Measurements from ENCODE around the gene CDK5RAP2.
A peak's percentile ranks its signal among the peaks of the same experiment; 100 is the strongest.

Gene CDK5RAP2

DNA sequence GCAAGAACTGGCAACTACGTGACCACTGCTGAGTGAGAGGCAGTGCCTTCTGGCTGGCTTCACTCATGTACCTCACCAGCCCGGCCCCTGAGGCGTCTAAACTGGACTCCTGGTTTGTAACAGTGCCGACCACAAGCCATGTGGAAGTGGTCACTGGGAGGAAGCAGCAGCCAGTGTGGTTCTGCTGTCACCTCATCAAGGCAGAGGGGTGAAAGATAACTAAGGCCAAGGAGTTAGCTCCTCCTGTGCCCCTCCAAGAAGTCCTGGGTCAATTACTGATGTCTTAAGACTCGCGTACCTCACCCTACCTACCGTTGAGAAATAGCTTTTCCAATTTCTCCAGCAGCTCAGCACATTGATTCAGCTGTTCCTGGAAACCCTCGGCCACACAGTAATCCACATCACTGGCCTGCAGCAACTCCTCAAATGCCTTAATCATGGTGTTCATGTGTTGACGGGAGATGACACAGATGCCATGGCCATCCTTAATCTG lies 142.9 kb downstream of the CDK5RAP2 start:
- DNase-seq (ENCODE audit: low read depth in 2 of 2): no peak

DNA sequence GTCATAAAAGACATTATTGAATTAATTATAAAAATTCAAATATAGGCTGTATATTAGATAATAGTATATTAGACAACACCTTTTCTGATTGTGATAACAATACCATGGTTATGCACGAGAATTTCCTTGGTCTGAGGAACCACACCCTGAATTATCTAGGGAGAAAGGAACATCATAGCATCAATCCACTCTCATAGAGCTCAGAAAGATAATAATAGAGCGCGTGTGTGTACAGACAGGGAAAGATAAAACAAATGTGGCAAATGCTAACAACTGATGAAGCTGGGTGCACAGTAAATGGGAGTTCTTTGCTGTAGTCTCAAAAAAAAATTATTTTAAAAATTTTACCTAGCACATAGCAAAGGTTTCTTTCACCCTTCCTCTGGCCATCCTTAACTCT lies 143.5 kb downstream of the CDK5RAP2 start:
- no peak for DNase-seq (ENCODE audit: low read depth in 2 of 2)

DNA sequence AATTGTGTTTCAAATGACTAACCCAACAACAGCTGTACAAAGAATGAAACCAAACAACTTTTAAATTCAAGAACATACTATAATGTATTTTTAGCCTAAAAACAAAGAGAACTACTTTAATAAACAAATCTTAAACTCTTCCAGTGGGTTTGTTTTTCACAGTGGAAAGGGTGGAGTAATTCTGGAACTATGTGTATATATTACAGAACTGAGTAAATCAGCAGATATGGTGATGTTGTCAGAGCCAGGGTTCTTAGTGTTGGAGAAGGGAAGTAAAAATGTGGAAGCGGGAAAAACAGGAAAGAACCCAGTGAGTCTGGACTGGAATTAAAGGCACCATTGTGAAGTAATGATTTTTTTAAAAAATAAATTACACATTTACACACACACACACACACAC lies 144.9 kb downstream of the CDK5RAP2 start:
- no peak for DNase-seq (ENCODE audit: low read depth in 2 of 2)

DNA sequence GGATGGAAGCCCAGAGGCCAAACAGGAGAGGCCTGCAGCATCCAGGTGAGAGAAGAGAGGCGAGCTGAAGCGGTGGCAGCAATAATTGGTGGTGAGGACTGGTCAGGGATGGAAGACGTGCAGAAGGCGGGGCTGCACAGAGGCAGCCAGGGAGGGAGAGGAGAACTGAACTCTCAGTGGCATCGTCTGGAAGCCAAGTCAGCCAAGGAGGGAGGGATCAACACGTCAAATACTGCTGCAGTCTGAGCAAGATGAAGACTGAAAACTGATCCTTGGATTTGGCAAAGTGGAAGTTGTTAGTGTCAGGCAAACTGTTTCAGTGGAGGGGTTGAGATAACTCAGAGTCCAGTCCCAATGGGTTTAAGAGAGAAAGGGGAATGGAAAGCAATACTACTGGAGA lies 145.4 kb downstream of the CDK5RAP2 start:
- DNase-seq (ENCODE audit: low read depth in 2 of 2): no peak

DNA sequence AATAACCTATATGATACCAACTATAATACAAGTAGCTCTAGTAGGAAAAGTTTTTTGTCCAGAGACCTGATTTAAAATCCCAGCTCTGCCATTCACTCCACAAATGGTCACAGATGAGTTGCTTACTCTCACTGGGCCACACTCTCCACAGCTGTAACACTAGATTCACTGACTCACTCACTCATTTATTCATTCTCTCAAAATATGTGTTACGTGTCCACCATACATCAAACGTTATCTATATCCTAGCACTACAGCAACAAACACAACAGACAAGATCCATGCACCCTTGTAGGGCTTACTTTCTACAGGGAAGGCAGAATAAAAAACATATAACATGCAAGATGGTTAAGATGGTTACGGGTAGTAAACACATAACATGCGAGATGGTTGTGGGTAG lies 146.3 kb downstream of the CDK5RAP2 start:
- no peak for DNase-seq (ENCODE audit: low read depth in 2 of 2)

DNA sequence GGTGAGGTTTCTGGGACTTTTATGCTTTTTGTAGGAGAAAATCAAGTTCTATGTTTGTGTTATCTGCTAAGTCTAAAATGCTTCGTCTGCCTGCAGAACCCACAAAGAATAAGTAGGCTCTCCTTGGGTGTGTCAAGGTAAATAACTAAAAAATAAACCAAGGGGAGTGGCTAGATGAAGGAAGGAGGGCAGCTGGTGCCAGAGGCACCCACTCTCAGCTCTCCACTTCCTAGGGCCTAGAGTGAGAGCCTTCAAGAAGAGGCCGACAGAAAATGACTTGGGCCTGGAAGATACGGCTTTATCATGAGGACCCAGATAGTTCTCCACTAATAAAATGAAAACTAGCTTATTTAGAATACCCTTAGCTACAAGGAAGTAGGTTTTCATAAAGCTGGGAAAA lies 147.4 kb downstream of the CDK5RAP2 start:
- DNase-seq (ENCODE audit: low read depth in 2 of 2): no peak

DNA sequence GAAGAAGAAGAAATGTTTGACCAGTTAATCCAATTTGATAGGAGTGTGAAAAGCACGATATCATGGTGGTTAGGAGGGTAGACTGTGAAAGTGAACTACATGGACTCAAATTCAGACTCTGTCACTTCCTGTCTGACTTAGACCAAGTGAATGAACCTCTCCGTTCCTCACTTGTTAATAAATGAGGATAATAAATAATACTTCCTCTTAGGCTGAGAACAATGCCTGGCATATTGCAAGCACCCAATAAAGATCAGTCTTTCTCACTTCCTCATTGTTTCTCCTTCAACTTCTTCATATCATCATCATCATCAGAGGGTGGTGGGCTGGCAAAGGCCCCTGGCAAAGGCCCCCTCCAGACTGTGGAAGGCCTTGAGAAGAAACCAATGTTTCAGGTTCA lies 148.7 kb downstream of the CDK5RAP2 start:
- no peak for DNase-seq (ENCODE audit: low read depth in 2 of 2)

DNA sequence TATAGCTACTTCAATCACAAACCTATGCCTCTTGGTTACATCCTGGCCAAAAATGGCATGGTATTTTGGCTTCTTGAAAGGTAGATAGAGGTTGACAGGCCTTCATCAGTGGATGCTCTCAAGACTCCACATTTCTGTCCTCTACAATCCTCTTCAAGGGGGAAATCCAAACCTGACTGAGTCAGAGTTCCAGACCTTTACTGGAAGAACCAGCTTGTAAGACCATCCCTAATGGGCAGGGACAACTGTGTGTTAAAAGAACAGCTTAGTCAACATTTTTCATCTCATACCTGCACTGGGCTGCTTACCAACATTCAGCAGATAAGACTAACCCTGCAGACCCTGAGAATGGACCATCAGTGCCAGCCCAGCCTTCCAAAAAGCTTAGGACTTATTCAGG lies 155.7 kb downstream of the CDK5RAP2 start:
- DNase-seq (ENCODE audit: low read depth in 2 of 2): no peak

DNA sequence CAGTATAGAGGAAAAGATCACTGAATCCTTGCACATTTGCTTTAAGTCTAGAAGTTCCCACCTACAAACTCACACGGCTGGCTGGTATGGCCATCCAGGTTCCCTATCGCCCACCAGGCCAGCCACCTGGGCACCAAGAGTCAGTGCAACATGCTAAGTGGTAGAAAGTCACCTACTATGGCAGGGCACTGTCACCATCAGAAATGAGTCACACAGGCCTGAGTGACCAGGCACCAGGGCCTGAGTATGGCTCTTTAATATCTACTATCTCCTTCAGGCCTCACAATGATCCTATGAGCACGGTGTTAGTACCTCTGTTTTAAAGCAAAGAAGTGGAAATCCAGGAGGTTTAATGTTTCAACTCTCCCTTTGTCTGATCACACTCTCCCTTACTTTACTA lies 156.2 kb downstream of the CDK5RAP2 start:
- no peak for DNase-seq (ENCODE audit: low read depth in 2 of 2)

DNA sequence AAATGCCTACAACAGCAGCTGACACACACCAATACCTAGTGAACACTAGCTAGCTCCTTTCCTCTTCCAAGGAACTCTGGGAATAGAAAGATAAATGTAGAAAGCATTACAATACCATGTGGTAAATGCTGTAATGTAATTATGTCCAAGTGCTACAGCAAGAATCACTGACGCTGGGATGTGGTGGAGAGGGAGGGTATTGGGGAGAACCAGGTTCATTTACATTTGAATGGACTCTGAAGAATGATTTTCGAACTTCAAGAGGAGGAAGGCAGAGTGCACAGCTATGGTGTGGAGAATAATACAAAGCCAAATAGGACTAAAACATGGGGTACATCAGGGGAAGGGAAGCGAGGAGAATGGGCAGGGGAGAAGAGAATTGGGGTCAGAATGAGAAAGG lies 158.0 kb downstream of the CDK5RAP2 start:
- DNase-seq (ENCODE audit: low read depth in 2 of 2): no peak

DNA sequence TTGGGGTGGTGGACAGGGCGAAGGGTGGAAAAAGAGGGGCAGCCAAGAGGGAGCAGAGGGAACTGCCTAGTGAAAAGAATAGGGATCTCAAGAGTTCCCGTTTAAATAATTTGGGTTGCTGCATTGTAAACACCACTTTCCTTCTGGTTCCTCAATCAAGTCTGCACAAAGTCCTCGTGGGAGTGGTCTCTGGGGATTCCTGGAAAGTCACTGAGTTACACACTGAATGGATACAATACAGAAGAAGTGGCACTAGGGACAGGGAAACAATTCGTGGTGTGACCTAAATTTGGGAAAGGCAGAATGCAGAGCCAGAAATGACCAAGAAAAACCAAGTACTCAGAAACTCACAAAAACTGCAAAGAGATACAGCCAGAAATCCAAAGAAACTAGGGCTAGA lies 161.7 kb downstream of the CDK5RAP2 start:
- no peak for DNase-seq (ENCODE audit: low read depth in 2 of 2)

DNA sequence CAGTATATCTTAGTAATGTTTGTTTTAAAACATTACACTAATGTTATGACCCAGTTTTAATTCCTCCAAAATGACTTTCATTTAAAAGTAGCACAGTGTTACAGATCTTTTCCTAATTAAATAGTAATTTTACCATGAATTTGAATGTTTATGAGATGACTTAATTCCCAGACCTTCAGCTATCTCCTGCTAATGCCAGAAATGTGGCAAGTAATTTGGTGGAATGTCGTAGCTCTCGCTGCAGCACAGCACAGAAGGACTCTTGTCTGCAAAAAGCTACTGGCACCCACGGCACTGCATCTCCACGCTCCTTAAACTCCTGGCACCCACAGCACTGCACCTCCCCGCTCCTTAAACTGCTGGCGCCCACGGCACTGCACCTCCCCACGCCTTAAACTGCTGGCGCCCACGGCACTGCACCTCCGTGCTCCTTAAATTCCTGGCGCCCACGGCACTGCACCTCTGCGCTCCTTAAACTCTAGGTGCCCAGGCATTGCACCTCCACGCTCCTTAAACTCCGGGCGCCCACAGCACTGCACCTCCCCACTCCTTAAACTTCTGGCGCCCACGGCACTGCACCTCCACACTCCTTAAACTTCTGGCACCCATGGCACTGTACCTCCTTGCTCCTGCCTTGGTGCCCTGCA lies 163.1 kb downstream of the CDK5RAP2 start:
- DNase-seq (ENCODE audit: low read depth in 2 of 2): no peak

DNA sequence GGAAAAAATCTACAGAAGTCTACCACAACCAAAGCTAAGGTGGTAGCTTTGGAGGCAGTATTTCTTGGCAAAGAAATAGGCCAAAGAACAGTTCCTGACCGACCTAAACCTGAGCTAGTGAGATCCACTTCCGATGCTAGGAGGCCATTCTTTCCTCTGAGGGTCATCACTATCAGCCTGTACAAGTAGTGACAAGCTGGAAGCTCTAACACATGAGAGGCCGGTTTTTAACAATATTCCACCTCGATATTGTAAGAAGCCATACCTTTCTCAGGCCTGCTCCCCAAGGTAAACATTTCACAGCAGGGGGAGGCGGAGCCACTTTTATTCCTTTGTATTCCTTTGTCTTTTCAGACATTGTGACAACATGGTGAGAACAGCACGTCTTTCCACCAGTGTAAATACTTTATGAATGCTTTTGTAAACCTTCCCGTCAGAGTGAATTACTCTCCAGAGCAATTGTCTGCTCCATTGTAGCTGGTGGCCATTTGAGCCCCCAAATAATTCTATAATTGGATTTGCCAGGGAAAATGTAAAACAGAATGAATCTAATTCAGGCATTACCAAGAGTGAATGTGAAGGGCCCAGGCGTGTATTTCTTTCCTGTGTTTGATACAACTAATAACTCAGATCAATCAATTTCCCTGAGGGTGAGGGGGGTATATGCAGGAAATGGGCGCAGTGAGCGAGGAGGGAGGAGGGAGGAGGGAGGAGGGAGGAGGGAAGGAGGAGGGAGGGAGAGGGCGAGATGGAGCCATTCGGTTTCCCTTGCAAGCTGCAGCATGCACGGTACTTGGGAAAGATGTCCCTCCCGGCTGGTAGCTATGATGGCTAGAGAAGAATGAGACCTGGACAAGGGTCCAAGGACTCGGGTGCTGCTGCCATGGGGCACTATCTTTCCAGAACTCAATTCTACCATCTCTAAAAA lies 166.6 kb downstream of the CDK5RAP2 start:
- no peak for DNase-seq (ENCODE audit: low read depth in 2 of 2)

DNA sequence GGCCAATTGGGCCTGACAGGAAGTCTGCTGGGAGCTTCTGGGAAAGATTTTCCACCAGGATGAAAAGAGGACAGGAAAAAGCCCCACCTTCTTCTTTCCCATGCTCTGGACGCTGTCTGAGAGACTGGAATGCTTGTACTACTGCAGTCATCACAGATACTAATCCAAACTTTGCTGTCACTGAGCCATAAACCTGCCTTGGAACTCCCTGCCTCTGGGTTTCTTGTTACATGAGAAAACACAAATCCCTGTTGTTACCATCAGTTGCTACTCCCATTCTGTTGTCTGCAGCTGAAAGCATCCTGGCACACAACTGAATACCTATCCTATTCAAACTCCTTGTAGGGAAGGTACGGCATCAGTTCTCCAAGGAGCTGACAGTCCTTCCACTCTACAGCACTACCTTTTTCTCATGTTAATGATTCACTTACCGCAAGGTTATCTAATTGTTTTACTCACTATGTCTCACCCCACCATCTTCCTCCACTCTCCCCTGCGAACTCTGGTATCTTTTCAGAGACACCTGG lies 167.5 kb downstream of the CDK5RAP2 start:
- DNase-seq (ENCODE audit: low read depth in 2 of 2): no peak

DNA sequence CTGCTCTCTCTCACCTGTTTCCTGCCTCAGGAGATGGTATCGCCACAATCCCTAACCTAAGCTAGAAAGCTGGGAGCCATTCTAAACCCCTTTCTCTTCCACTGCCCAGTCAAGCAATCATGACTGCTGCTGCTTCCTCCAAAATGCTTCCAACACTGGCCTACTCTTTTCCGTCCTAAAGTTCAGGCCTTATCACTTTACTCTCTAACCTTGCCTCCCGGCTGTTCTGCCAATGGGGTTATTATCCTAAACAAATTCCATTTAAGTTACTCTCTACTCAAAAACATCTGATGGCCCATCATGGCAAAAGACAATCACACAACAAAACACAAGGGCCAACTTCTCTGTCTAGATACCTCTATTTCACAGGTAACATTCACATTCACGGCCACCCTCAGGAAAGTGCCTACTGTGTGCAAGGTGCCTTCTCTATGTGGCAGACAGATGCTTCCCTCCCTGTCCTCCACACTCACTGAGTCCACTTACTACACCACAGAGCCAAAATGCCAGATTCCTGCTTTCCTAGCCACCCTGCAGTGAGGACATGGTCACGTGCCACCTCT lies 168.0 kb downstream of the CDK5RAP2 start:
- DNase-seq (ENCODE audit: low read depth in 2 of 2): no peak

DNA sequence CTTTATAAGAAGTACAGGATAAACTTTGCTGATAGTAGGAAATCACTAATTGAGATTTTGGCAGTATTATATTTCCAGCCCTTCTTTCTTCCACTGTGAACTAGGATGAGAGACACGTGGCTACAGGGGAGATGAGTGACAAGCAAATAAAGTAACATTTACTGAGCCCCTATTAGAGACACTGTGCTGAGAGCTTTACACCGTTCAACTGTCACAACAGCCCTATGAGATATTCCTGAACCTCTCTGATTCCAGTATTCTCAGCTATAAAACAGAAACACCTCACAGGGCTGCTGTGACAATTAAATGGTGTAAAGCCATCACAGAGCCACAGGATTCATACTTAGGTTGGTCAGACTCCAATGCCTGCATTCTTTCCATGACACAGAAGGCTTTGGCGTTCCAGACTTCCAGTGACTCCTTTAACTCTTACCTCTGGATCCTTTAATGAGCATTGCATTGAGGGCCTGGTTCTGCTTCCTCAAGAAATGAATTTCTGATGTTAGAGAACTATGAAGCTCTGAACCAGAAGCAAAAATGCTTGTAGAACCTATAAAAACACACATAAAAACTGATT lies 169.0 kb downstream of the CDK5RAP2 start:
- no peak for DNase-seq (ENCODE audit: low read depth in 2 of 2)

DNA sequence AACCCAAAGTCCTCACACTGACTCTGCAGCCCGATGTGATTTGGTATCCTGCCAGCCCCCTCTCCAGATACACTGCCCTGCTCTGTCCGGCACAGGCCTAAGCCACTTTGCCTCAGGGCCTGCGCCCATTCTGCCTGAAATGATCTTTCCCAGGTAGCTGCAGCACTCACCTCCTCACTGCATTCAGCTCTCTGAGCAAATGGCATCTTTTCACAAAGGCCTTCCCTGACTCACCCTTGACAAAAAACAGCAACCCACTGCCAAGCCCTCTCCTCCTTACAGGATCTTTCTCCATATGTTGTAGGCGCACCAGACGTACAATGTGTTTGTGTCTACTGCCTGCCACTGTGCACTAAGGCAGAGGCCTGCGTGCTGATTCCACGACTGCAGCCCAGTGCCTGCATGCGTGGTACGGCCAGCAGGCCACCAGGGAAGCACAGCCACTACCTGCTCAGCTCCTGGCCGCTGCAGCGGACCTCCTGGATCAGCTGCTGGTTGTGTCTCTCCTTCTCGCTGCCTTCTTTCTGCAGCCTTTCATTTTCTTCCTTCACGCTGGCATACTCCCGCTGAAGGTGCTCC lies 171.2 kb downstream of the CDK5RAP2 start:
- DNase-seq (ENCODE audit: low read depth in 2 of 2): no peak

DNA sequence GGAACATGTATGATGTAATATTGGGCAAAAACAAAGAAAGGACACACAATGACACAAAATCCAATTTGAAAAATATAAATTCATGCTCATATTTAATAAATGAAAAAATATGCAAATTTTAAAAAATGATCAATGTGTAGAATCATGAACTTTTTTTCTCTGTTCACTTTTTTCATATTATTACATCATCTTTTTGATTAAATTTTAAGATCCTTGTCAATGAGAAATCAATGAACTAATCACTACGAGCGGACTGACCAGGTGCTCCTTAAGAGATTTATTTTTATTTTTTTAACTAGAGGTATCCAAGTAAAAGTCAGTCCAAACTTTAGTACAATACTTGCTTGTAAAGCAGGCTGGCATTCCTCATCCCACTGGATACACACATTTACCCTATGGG lies 174.1 kb downstream of the CDK5RAP2 start:
- no peak for DNase-seq (ENCODE audit: low read depth in 2 of 2)

DNA sequence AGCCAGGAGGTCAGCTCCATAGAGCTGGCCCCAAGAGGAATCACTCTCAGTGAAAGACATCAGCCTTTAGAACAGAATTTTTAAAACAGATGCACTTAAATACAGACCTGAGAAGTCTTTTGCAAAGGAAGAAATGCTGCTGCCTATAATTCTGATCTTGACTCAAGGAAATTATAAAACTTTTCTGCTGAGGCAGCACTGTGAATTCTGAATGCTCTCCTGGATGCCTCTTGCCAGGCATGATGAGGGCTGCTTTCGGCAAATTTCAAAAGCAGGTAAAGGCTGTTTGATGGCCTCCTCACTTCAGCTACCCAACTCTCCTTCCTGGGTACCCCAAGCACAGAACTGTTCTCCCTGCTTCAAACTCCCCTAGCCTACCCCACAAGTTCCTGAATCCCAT lies 174.8 kb downstream of the CDK5RAP2 start:
- DNase-seq (ENCODE audit: low read depth in 2 of 2): no peak

DNA sequence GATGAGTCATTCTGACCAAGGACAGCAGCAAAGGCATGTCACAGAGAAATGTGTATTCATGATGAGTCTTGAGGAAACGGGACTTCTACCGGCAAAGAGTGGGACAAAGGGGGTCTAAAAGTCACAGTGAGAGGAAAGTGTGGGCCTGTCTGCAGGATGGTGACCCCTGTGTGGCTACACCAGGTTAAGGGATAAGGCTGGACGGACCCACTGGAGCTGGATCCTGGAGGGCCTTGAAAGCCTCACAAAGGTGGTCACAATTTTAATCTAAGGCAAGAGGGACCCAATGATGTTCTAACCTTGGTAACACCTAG lies 176.5 kb downstream of the CDK5RAP2 start:
- no peak for DNase-seq (ENCODE audit: low read depth in 2 of 2)

DNA sequence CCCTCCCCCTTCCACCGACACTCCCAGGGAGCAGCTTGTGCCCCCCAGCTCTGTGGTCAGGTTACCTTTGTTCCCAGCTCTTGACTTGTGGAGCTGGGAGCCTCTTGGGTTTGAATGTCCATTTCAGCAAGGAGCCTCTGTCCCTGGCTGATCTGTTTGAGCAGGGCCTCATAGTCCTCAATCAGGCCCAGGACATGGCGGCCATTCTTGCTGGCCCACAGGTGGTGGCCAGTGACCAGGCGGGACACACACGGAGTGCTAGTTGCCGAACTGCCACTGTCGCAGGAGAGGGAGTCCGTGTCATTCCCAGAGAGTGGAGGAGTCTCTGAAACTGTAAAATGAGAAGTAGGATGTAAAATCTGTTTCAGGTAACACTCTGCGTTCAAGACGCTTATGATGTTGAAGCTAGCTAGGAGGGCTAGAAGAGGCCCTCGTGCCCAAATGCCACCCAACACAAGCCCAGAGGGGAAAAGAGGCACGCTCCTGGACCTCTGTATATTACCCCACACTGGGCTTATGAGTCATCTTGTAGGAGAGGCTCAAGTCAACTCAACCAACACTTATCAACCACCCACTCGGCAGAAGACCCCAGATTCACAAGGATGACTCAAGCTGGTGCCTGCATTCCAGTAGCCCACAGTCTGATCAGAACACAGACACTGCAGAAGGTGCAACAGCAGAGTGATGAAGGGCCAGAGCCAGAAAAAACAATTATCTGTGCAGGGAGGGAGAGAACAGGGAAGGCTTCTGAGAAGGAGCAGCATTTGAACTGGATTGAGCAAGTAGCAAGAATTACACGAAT lies 177.0 kb downstream of the CDK5RAP2 start:
- DNase-seq (ENCODE audit: low read depth in 2 of 2): peak in 1 of 2 donors; percentile 8

Measured in stimulated activated CD8-positive, alpha-beta memory T cell treated with anti-CD3 and anti-CD28 coated beads, Interleukin-2, amount 100 ng/mL, for 48 hours (primary cell).